ENCODE results near the gene OR10G6.

- TF ChIP-seq, protein P1, sequence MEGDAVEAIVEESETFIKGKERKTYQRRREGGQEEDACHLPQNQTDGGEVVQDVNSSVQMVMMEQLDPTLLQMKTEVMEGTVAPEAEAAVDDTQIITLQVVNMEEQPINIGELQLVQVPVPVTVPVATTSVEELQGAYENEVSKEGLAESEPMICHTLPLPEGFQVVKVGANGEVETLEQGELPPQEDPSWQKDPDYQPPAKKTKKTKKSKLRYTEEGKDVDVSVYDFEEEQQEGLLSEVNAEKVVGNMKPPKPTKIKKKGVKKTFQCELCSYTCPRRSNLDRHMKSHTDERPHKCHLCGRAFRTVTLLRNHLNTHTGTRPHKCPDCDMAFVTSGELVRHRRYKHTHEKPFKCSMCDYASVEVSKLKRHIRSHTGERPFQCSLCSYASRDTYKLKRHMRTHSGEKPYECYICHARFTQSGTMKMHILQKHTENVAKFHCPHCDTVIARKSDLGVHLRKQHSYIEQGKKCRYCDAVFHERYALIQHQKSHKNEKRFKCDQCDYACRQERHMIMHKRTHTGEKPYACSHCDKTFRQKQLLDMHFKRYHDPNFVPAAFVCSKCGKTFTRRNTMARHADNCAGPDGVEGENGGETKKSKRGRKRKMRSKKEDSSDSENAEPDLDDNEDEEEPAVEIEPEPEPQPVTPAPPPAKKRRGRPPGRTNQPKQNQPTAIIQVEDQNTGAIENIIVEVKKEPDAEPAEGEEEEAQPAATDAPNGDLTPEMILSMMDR (IDR thresholded peaks at IDR 0.05) = no peak
- no peak for TF ChIP-seq POLR2AphosphoS5 (IDR thresholded peaks at IDR 0.05)
Measured at GRCh38 chr11:123995119-123995518, at the start of gene OR10G6.
